HG03378 (cell line): ENCODE measurements around the gene WBP4.
A peak's percentile ranks its signal among the peaks of the same experiment; 100 is the strongest.
"Not testable (repeated sequence)": the region's sequence is repeated elsewhere in the genome, so short reads cannot be mapped to it uniquely, and the experiment has no call there.

ENCODE experiments used
- ATAC-seq: cut with Tn5 transposase; IDR thresholded peaks from one replicate; pipeline ENCODE4 v1.9.1; 2021; ENCODE audit warnings: mild to moderate bottlenecking, moderate library complexity; ENCODE audit not compliant: unreplicated experiment

WBP4 gene

GRCh38 chr13:41077475-41077874, 16.2 kb downstream of the WBP4 start:
- no peak for ATAC-seq

GRCh38 chr13:41079725-41080124, 18.4 kb downstream of the WBP4 start:
- no peak for ATAC-seq

GRCh38 chr13:41085961-41086585, 24.8 kb downstream of the WBP4 start:
- ATAC-seq, result no peak

DNA sequence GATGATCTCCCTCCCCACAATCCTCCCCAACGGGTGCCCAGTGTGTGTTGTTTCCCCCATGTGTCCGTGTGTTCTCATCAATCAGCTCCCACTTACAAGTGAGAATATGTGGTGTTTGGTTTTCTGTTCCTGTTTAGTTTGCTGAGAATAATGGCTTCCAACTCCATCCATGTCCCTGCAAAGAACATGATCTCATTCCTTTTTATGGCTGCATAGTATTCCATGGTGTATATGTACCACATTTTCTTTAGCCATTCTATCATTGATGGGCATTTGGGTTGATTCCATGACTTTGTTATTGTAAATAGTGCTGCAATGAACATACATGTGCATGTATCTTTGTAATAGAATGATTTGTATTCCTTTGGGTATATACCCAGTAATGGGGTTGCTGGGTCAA, 34.4 kb downstream of the WBP4 start:
- not testable (repeated sequence) for ATAC-seq

DNA sequence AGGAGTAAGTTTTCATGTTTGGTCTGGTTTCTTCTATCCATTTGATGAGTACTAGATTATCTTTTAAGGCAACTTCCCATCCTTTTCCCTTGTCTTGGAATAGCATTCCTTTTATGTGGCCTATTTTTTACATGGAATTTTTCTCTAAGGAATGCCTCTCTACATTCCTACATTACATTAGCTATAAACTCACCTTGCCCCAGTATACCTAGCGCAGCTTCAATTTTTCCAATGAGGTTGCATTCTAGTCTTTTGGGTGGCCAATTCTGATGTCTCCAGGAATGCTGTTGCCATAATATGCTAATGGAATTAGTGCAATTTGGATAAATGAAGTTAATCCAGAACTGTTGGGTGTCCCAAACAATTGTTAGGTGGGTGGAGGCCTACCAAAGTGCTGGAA, 37.5 kb downstream of the WBP4 start:
- ATAC-seq, result no peak

- ATAC-seq, result no peak
Measured at GRCh38 chr13:41099986-41100385, 38.7 kb downstream of the WBP4 start.

DNA sequence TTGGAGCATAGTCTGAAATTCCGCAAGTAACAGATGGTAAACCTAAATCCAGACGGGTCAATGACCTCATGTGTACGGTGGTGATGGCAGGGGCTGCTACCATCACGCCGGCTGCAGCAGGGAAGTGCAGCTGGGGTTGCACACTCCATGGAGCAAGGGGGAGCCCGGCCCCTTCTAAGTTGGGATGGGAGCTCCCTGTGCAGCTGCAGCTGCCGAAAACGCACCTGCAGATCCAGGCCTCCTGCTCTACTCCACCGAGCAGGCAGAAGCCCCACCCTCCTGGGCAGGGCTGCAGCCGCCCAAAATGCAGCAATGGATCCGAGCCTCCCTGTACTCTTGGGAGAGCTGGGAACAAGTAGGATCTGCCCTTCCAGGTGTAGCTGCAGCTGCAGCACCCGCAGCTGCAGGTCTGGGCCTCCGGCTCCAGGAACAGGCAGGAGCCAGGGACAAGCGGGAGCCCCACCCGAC, 45.8 kb downstream of the WBP4 start:
- no peak for ATAC-seq

GRCh38 chr13:41107584-41108014, 46.3 kb downstream of the WBP4 start:
- no peak for ATAC-seq

GRCh38 chr13:41111454-41111853, 50.1 kb downstream of the WBP4 start:
- no peak for ATAC-seq

- no peak for ATAC-seq
Measured at GRCh38 chr13:41117869-41118268, 56.6 kb downstream of the WBP4 start.

DNA sequence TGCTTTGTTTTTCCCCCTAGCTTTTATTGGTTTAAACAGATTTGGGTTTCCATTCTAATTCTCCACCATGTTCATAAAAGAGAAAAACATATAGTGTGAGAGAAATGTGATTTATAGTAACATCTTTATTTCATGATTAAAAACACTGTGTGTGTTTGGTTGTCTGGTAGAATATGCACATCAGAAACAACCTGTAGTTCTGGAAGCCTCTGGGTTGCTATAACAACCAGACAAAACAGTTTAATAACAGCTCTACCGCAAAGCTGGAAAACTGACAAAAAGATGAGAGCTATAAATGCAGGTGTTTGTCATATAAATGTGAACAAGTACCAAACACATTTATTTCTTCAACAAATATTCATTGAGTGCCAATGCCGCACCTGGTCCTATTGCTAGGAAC, 61.5 kb downstream of the WBP4 start:
- no peak for ATAC-seq

- no peak for ATAC-seq
Measured at GRCh38 chr13:41127701-41128100, 66.4 kb downstream of the WBP4 start.

DNA sequence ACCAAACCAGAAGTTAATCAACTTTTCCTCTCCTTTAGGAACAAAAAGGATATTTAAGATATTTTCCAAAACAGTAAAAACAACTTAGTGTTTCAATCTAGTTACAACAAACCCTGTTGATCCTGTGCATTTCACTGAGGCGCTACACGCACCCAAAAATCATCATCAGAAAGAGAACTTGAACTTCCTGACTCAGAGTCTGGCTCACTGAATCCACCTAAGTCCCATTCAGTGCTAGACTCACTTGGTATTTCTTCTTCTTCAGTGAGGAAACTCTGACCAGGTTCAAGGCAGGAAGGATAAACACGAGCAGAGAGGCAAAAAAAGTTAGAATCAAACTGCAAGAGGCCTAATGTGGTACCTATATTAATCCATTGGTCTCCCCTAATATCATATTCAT, 69.0 kb downstream of the WBP4 start:
- no peak for ATAC-seq

GRCh38 chr13:41131189-41131588, 69.9 kb downstream of the WBP4 start:
- not testable (repeated sequence) for ATAC-seq

- peak; percentile 2 for ATAC-seq
Measured at GRCh38 chr13:41131660-41132511, 70.6 kb downstream of the WBP4 start.

DNA sequence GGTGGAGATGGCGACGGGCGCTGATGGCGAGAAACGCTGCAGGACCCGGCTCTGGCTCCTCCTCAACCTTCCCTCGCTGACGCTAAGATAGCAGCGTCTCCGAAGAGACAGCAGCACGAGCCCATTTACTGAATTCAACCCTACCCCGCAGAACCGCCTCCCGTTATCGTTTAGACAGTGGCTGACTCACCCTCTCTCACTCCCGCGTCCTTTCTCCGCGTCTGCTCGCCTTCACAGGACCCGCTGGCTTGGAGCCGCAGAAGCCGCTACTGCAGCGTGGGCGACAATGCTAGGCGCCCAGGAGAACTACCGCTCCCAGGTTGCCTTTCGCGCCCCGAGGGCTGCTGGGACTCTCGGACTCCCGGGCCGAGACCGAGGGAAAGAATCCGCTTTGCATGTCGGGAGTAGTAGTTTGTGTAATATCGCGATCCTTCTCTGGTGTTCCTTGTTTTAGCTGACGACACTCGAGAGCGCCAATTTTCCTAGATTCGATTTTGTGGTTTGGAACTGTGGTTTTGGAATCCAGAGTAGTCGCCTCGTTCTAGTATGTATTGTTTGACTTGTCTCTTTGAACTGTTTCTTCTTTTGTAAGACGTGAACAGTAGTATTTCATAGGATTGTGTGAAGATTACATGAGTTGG, 71.3 kb downstream of the WBP4 start, which contains the start of gene KBTBD6:
Gene KBTBD6 (minus strand): TSS at position 291 of the 641 bp plus-strand sequence. CDS start 291 bp downstream, outside the sequence.
- peak; percentile 94 for ATAC-seq
